ENCODE results near the gene POLR3E.
"Not testable (repeated sequence)": the region's sequence is repeated elsewhere in the genome, so short reads cannot be mapped to it uniquely, and the experiment has no call there.

The POLR3E gene

DNA sequence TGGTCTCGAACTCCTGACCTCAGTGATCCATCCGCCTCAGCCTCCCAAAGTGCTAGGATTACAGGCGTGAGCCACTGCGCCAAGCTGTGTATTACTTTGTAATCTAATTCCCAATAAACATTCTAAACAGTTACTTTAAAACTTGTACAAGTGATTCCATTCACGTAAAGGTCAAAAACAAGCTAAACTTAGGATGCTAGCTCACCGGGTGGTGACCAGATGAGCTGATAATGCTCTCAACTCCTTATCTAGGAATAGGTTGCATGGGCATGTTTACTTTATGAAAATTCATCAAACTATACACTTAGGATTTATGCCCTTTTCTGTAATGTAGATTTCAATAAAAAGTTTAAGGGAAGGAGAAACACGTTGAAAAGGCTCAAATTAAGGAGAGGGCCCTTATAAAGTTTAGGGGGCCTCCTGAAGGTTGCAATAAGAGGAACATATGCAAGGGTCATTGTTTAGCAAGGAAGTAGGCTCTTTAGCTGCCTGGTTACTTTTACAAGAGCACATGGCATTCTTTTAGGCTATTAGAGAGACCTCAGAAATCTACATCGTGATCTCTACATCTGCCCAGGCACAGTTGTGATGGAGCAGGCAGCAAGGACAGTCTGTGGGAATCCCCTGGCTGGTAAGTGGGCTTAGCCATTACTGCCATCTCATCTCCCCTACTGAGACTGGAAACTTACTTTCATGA, 63.9 kb downstream of the POLR3E start:
- no peak overlapping the region for H3K27ac ChIP-seq
- no peak for TF ChIP-seq ZFX (IDR thresholded peaks at IDR 0.05)
- TF ChIP-seq, protein P1, sequence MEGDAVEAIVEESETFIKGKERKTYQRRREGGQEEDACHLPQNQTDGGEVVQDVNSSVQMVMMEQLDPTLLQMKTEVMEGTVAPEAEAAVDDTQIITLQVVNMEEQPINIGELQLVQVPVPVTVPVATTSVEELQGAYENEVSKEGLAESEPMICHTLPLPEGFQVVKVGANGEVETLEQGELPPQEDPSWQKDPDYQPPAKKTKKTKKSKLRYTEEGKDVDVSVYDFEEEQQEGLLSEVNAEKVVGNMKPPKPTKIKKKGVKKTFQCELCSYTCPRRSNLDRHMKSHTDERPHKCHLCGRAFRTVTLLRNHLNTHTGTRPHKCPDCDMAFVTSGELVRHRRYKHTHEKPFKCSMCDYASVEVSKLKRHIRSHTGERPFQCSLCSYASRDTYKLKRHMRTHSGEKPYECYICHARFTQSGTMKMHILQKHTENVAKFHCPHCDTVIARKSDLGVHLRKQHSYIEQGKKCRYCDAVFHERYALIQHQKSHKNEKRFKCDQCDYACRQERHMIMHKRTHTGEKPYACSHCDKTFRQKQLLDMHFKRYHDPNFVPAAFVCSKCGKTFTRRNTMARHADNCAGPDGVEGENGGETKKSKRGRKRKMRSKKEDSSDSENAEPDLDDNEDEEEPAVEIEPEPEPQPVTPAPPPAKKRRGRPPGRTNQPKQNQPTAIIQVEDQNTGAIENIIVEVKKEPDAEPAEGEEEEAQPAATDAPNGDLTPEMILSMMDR (conservative IDR thresholded peaks at IDR 0.05), result no peak

DNA sequence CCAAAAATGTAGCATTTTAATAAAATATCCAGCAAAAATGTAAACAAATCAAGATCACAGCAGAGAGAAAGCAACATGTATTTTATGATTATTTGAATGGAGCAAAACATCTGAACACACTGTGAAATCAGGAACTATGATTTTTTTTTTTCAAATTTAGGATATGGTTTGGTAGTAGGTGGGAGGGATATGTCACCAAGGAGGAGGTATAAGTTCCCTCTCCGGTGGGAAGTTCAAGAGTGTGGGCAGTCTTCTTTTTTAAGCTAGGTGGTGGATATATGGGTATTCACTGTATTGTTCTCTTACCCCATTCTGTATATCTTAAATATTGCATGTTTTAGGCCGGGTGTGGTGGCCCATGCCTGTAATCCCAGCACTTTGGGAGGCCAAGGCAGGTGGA, 67.0 kb downstream of the POLR3E start:
- TF ChIP-seq, protein P1 (conservative IDR thresholded peaks at IDR 0.05), result no peak
- TF ChIP-seq ZFX (IDR thresholded peaks at IDR 0.05), result no peak
- no peak overlapping the region for H3K27ac ChIP-seq

DNA sequence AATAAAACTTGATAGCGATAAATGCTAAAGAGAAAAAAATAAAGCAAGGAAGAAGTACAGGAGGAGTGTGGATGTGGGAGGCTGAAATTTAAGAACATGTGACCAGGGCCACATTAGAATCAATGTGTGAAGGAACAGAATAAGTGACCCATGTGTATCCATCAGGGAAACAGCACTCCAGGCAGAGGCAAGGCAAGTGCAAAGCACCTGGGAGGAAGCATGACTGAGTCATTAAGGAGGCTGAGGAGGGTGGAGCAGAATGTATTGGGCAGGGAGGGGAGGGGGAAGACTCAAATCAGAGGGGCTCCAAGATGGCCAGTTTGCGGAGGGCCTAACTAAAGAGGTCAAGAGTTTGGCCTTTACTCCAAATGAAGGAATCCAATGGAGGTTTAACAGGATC, 69.2 kb downstream of the POLR3E start:
- no peak overlapping the region for H3K27ac ChIP-seq
- no peak for TF ChIP-seq ZFX (IDR thresholded peaks at IDR 0.05)
- TF ChIP-seq, protein P1 (conservative IDR thresholded peaks at IDR 0.05), result no peak

DNA sequence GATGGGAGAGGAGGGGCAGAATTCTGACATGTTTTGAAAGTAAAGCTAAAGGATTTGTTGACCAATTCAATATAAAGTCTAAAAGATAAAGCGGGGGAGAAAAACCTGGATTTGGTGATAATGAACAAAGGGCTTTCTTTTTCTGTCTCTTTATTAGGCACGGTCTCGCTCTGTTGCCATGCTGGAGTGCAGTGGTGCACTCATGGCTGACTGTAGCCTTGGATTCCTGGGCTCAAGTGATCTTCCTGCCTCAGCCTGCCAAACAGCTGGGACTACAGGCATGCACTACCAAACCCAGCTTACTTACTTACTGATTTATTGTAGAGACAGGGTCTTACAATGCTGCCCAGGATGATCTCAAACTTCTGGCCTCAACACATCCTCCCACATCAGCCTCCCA, 69.7 kb downstream of the POLR3E start:
- H3K27ac ChIP-seq, result no peak overlapping the region
- TF ChIP-seq, protein P1 (conservative IDR thresholded peaks at IDR 0.05), result no peak
- TF ChIP-seq ZFX (IDR thresholded peaks at IDR 0.05), result no peak

DNA sequence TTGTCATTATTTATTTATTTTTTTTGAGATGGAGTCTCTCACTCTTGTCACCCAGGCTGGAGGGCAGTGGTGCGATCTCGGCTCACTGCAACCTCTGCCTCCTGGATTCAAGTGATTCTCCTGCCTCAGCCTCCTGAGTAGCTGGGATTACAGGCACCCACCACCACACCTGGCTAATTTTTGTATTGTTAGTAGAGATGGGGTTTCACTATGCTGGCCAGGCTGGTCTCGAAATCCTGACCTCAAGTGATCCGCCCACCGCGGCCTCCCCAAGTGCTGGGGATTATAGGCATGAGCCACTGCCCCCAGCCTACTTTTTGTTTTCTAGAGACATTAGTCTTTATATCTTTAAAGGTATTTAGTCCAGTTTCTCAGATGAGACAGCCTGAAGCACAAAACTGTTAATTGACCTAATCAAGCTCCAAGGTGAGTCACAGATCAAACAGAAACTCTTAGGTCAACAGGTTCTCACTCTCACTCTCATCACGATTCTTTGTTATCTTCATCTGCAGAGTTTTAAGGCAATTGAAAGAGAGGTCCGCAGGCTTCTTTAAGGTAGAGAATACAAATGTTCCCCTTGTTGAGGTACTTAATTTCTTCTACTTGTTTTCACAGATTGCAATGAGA, 71.1 kb downstream of the POLR3E start:
- not testable (repeated sequence) for H3K27ac ChIP-seq

DNA sequence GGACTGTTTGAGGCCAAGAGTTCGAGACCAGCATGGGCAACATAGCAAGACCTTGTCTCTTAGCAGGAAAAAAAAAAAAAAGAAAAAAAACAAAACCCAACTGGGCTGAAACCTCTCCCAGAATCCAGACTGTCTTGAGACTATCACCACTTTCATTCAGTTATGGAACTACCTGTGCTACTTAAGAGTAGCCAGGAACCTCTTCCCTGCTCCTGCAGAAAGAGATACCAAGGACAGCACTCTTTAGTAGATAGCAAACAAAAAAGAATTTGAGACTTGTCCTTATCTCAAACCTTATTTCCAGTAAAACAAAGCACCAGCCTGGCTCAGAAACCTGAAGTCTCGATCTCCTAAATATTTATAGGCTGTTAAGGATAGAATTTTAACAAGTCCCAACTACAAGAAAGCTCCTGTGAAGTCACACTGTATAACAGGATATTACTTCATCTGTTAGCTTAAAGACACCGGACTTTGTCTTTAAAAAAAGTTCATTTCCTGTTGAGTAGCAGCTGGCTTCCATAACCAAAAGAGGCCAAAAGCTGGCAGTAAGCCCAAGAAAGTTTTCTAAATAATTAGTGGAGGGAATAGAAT, 72.1 kb downstream of the POLR3E start:
- TF ChIP-seq, protein P1 (conservative IDR thresholded peaks at IDR 0.05), result no peak
- TF ChIP-seq ZFX (IDR thresholded peaks at IDR 0.05), result no peak
- H3K27ac ChIP-seq, result peak overlapping the region; percentile 18; the same call in 1 of the 2 replicates

DNA sequence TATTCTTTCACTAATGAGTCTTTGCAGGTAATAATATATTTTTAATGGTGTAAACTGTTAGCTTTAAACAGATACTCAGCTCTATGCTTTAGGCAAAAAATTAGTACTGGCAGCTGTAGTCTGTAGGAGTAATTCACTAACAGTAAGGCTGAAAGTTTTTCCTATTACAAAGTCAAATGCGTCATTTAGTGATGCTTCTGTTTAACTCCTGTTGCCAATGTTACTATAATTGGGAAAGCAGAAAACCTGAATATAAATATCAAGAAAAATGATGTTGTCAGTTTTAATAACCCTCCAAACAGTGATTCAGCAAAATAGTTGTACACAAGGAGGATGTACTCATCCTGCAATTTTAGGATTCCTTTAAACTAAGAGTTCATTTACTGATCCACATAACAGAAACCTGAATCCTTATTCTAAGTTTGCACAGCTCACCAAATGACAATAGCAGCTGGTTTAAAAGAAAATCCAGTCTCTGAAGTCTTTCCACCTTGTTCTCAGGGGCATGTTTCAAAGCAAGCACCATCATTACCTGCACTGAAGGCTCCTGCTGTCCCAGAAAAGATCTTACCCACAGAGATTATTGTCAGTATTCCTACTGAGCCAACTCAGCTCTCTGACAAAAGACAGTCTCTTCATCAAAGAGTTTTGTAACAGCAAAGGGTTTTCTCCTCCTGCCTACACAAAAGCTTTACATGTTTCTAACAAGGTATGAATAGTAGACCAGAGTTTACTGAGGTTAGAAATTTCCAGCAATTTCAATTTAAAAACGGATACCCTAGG, 73.0 kb downstream of the POLR3E start:
- H3K27ac ChIP-seq, result no peak overlapping the region
- TF ChIP-seq, protein P1 (conservative IDR thresholded peaks at IDR 0.05), result no peak
- TF ChIP-seq ZFX (IDR thresholded peaks at IDR 0.05), result no peak

All from C4-2B (cell line).